GM18907 (cell line): ENCODE data around the gene DCLK1.

ENCODE experiments used
- ATAC-seq: cut with Tn5 transposase; IDR thresholded peaks from one replicate; pipeline ENCODE4 v1.9.1; 2021; ENCODE audit warnings: mild to moderate bottlenecking, moderate library complexity; ENCODE audit not compliant: unreplicated experiment

Gene DCLK1

DNA sequence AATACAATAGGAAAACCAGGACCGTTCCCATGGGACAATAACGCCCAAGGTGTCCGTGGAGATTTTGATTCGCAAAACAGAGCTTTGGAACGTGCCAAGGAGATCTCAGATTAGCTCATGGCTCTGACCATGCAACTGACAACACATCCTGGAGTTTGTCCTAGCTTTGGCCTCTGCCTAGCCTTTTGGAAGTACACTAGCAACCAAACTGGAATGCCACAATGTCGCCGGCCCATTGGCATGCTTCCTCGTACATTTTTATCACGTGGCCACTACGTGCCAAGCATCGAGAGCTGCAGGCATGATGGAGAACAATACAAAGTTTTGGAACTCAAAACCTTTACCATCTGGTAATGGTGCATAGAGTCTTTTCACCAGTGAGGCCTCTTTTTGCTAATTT is 256.5 kb downstream of the DCLK1 start:
- ATAC-seq = no peak

DNA sequence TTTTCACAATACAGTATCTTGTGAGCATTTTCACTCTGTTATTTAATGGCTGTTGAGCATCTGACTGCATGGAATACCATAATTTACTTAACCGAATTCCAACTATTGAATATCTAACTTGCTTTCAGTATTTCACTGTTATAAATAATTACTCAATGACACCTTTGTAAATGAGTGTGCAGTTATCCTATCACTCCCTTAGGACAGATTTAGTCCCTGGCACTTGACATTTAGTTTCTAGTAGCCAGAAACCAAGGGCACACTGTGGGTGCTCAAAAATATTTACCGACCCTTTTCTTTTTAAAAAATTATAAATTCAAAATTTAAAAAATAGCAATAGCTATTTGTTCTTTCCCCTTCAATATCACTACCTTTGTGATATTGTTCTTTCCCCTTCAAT is 258.8 kb downstream of the DCLK1 start:
- ATAC-seq = no peak

DNA sequence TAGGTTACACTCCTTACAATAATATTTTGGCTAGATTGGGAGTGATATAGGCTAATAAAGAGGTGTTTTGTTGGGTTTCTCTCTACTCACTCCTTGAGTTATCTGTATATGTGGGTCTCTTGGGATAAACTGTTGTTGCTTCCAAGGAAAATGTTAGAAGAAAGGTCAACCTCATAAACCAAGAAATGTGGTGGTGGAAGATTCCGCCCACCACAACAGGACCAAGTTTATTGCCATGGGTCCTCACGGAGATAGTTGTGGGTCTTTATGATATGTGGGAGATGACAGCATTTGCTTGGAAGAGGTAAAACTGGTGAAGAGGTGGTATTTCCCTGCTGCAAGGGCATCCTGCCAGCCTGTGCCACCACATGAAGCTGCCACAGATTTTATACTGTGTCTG is 259.6 kb downstream of the DCLK1 start:
- ATAC-seq = no peak

DNA sequence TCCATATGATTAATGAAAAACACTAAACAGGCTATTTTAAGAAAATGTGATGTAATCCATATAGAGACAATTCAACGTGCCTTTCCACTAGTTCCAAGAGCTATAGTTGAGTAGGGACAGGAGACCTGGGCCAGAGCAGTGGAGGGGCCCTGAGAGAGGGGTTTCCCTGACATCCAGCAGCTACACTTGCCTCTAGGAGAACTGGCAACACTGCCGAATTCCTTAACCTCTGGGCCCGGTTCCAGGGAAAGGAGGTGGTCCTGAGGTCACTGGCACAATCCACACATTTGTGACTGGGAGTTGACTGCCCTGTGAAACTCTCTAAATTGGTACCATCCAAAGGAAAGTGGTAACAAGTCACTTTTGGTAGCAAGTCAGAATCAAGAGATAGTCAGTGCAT is 264.4 kb downstream of the DCLK1 start:
- ATAC-seq = no peak

DNA sequence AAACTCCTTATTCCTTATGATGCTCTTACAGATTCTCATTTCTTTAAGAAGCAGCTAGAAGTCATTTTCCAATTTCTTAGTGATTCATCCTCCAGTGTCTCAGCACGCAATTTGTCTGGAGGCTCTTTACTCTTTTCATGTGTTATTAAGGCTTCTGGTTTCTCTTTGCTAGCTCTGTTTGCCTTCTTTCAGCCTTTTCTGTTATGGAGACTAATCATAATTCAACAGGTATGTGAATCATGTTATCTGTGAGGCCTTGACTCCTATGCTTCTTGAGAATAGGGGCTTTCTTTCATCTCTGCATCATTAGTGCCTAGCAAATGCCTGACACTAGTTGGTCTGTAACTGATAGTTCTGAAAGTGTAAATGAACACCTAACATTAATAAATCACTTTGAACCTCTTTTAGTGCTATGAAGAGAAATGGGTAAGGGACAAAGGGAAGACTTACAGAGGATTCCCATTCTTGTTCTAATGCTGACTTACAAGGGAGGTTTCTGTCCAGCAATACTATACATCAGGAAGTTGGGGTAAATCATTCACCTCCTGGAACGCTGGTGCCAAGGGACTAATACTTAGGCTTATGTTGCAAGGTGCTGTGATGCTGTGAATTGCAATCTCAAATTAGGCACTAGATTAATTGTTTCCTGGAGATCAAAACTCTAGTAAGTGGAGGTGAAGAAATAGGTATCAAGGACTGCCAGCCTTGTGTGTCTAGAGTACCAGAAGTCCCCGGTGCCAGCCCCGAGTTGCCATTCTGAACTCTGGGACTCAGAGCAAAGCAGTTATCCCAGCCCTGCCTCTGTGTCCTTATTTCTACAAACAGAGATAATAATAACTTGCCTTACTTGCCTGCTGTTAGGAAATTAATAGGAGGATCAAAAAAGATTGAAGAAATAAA is 265.6 kb downstream of the DCLK1 start:
- no peak for ATAC-seq

DNA sequence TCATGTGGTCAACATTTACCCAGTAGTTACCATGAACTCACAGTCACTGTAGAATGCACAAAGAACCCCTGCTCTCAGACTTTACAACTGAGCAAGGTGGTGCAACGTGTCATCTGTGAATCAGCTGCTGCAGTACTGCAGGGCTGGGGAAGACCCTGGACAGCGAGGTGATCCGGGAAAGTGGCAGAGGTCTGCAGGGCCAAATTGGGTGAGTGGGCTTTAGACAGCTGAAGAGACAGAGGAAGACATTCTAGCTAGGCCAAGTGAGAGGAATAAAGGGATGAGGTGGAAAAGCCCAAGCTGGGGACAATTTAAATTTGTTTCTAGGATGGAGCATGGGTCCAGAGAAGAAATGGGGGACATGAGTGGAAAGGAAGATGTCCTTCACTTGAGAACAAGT is 270.5 kb downstream of the DCLK1 start:
- no peak for ATAC-seq

DNA sequence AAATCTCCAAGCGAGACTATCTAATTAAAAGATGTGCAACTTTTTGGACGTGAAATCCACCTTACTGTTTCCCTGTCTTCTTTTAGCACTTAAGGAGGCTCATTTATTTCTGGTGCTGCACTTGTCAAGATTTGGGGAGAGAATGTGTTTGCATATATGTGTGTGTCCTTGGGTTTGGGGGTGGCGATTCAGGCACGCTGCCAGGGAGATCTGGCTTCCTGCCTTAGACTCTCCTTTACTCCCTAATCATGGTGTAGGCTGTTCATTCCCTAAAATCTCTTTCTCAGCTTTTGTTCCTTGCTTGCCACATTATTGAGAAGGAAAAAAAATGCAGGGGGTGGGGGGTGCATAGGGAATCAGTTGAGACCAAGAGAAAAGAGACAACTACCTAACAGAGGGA is 271.2 kb downstream of the DCLK1 start:
- ATAC-seq = no peak

DNA sequence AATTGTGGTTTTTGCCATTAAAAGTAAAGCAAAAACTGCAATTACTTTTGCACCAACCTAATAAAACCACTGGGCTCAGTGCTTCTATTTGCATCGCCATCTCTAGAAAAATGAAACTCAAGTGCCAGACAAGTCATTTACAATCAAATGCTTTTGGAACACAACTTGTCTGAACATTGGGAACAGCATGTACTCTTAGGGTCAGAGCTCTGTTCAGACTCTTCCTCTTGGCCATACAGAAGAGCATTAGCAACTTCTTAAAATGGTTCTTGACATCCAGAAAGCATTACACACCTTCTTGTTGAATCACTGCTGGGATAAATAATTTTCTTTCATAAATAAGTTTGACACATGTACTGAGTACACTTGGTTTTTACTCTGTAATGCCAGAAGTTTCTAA is 272.5 kb downstream of the DCLK1 start:
- no peak for ATAC-seq

DNA sequence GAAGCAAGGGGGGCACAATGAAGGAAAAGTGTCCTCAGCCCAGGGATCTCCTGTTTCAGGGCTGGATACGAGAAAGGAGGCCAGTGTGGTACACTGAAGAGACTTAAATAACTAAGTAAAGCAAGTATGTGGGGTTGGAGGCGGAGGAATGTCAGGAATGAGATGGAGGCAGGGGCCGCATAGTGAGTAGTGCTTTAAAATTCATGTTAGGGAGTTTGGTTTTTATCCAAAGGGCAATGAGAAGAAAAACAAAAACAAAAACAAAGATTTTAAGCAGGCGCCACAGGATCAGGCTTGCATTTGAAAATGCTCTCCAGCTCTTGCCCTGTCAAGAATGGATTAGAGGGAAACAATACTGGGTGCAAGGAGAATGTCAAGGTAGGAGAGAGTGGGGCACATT is 273.4 kb downstream of the DCLK1 start:
- no peak for ATAC-seq

DNA sequence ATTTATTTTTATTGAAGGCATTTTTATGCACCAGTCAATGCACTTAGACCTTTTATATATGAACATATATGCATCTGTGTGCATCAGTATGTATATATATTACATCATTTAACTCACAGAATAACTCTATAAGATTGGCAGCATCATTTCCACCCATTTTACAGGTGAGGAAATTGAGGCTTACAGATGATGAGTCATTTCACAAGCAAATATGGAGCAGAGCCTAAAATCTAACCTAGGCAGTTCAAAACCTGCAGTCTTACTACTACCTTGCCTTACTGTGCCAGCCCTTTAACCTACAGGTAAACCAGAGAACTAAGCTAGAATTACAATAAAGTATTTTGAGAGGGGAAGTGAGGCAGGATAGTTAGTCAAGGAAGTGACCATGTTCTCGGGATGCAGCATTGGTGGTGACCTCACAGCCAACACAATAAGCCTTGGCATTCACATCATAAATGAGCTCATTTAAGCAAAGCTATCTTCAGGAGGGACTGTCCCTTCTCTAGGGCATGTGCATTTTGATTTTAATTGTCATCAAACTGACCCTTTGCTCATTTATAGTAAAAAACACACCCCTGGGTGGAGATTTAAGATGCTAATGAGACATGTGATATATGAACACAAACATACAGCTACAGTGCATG is 274.3 kb downstream of the DCLK1 start:
- no peak for ATAC-seq

DNA sequence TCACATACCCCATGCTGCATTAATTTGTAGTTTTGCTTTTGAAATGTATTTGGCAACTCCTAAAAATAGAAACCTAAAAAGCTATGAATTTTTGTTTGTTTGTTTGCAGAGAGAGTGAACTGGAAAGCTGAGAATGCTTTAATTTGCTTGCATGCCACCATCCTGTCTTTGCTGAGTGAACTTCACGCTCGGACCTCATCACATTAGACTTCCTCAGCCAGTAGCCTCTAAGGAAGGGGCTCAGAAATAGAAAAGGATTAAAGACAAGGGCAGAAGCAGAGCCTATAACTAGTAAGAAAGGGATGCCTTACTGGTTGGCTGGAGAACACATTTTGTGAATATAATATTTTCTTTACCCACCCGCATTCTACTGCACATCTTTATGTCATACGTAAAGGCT is 275.1 kb downstream of the DCLK1 start:
- no peak for ATAC-seq

DNA sequence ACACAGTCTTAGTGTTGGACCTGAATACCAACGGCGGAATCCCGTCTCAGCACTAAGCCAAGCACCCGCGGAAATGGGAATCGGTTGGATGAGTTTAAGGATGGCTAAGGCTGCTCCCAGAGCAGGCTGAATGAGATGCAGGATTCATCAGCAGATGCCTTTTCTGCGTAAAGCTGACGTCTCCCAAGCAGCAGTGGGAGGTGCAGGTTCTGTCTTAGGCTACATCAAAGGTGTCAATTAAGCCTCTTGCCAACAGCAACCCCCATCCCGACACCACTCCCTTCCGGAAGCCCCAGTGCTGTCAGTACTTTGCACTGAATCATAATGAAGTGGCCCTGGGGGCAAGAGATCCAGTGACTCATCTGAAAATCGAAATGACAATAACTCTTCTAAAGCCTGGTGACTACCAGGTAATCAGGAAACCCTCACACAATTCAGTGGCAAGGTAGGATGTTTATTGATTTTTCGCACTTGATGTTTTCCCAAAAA is 275.6 kb downstream of the DCLK1 start:
- no peak for ATAC-seq

DNA sequence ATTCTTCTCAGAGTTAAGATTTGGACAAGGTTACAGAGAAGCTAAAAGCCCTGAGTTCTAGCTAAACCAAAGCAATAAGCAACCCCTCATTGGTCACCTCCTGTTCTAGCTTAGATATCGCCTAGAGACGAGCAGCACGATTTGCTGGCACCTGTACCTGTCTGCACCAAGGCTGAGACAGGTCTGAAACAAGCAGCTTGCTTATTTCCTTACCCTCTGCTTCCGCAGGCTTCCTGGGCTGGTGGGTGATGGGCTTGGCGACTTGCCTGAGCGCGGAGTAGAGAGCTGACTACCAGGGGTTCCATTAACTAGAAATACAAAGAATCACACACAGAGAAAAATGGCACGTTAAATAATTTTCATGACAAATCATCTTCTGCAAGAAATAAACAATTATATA is 276.9 kb downstream of the DCLK1 start:
- no peak for ATAC-seq

DNA sequence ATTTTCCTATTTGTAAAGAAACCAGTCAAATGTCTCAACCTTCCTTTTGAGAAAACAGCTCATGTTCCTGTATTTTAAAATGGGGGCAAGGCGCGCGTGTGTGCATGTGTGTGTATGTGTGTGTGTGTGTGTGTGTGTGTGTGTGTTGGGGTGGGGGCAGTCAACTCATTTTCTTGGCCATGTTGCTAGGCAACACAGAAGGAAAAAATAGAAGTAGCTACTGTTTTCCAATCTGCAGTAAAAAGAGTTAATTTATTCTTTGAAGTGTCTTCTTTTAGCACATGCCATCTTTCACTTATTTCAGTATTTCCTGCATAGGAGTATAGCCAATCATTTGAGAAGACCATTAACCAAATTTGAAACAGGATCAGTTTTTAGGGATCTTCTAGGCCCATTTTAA is 279.3 kb downstream of the DCLK1 start:
- no peak for ATAC-seq

DNA sequence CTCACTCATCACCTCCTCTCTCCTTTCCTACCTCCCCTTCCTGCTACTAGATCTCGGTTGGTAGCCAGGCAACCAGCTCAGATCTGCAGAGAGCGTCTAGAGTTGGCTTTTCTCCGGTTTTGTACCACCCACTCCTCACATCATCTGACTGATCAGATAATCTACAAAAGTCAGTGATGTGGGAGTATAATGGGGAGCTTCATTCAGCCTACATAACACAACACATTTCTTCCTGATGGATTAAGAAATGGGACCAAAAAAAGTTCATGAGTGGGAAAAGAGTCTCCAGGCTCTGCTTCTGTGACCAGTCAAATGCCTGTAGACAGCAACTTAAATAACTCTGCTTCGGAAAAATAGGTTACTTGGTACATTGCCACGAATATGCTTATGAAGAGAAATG is 279.8 kb downstream of the DCLK1 start:
- ATAC-seq = no peak

DNA sequence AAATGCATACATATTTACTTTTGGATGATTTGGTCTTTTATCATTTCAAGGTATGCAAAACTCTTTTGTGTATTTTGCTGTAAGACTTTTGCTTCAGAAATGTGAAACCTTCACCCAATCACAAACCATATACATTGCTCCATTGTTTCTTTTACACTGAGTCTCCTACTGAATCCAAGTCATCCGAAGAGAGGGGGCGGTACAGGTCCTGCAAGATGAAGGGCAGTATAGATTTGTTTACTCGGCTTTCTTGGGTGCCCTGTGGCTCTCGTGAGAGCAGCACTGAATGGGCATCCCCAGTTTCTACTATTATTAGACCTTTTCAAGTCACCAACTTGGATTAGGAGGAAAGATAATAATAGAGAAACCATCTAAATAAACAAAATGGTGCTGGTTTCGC is 280.6 kb downstream of the DCLK1 start:
- ATAC-seq = no peak

DNA sequence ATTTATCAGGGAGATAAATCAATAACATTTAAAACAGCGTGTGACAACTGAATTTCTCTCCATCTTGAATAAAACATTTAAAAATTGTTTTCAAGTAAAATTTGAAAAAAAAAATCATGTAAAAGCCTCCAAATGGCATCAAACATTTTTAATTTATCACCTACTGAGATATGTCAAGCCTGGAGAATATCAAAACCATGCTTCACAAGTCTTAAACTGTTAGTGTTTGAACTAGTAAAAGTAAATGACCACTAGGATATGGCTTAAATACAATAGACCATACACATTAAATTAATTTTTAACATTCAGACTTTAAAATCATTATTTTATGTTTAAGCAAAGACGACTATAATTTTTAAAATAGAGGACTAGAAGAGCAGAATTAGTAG is 281.9 kb downstream of the DCLK1 start:
- no peak for ATAC-seq

DNA sequence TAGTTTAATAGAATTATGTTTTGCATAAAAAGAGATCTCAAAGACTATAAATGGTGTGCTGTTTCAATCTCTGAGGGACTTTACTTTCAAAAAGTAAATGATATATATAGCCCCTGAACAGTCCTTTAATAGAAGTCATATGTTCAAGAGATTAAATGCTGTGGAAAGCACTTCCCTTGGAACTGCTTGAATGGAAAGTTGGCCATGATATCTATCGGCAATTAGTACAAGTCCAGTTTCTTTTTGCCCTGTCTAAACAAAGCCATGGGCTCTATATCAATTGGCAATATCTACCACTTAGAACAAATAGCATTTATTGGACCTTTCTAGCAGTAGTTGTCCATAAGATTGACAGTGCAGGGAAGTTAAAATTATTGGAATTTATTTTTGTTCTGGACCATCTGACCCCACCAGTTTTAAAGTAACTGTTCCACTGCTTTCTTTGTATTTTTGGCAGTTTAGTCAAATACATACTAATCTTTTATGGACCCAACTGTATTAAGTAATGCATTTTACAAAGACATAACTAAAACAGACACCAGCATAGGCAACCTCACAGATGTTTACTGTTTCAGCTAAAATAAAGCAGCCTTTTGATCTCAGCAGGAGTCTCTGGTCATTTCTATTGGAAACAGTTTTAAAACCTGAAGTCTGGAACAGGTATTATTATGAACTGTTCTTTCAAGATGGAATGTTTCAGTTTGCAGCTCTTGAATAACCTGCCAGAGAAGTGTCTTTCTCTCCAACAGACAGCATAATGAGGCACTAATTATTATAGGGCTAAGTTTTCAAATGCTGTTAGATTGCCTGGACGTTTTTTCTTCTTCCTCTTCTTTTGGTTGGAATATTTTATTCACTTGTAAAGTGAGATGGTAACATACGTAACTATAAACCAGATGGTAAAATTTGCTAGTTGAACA is 282.6 kb downstream of the DCLK1 start:
- no peak for ATAC-seq

DNA sequence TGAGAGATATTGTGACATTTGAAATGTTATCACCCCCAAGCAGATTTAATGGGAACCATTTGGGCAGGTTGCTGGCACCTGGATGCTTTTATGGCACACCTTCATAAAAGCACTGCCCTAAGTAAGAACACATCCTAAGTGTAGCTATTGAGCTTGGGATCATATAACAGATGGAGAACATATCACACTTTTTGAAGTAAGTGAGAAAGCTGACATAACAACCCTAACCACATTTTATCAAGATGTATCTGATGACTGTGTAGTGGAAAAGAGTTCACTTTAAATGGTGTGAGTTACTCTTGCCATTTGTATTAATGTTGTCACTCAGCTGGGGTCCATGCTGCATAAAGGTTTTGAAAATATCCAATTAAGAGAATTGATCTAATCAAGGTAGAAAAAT is 287.9 kb downstream of the DCLK1 start:
- no peak for ATAC-seq

DNA sequence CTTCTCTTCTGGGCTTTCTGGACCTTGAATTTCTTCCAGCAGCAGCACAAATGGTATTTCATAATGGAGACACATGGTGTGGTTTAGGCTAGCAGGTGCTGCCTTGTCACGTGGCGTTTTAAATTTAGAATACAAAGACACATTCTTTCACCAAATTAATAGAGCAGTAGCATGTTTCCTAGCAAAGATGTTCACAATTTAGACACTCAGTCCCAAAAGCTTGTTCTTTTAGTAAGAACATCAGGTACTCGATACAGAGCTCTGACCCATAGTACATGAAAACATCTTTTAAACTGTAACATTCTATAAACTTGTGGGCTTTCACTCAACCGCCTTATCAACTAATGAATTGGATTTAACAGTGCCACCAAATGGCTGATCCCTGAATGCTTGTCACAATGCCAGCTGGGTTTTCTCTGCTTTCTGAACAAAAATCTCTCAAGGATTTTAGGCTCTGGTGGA is 290.1 kb downstream of the DCLK1 start:
- no peak for ATAC-seq

DNA sequence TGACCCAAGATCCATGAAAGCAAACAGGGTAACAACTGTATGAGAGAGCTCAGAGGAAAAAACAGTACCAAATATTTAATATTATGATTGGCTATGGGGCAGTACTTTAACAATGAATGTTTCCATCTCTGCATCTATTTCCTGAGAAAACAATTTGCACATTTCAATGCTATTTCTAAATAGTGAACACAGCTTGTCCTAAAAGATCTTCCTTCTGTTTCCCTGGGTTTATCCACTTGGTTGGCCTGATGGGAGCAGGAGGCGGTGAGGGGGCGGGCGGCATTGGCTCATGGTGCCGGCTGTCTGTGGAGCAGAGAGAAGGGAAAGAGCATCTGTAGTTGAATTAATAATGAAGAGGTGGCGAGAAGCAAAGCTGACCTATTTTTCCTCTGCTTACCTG is 291.4 kb downstream of the DCLK1 start:
- no peak for ATAC-seq
